Measurements from ENCODE around the gene PANK2.

DNA sequence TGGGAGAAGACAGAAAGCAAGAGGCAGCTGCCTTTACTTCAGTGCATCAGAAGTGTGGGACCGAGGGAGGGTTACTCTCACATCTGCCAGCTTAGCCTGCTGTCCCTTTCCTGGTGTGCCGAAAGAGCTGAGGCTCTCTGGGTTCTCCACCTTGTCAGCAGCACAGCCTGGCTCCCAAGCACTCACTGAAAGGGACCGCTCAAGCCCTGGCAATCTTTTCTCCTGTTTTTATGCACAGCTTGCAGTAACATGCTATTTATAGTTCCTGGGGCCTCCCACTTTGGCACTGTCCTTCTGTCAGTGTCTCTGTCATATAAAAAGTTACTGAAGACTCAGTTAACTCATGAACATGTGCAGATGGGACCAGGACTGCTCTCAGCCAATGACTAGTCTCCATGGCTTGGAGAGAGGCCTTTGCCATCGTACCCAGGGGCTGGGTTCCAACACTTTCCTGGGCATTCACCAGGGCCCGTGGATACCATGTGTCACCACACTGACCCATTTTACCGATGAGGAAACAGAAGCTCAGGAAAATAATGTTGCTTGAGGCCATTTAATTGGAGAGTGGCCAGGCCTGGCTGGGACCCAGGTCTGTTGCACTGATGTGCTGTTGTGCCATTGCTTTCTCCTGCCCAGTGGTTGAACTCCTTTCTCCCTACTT lies 46.2 kb downstream of the PANK2 start:
- TF ChIP-seq, protein P1, sequence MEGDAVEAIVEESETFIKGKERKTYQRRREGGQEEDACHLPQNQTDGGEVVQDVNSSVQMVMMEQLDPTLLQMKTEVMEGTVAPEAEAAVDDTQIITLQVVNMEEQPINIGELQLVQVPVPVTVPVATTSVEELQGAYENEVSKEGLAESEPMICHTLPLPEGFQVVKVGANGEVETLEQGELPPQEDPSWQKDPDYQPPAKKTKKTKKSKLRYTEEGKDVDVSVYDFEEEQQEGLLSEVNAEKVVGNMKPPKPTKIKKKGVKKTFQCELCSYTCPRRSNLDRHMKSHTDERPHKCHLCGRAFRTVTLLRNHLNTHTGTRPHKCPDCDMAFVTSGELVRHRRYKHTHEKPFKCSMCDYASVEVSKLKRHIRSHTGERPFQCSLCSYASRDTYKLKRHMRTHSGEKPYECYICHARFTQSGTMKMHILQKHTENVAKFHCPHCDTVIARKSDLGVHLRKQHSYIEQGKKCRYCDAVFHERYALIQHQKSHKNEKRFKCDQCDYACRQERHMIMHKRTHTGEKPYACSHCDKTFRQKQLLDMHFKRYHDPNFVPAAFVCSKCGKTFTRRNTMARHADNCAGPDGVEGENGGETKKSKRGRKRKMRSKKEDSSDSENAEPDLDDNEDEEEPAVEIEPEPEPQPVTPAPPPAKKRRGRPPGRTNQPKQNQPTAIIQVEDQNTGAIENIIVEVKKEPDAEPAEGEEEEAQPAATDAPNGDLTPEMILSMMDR (IDR thresholded peaks at IDR 0.05 in 2 of 3, conservative IDR thresholded peaks at IDR 0.05 in 1 of 3; ENCODE audit: borderline replicate concordance in 1 of 3, insufficient read depth in 1 of 3, low read depth in 2 of 3, low read length in 2 of 3) = no peak
- no peak for TF ChIP-seq POLR2A (IDR thresholded peaks at IDR 0.05; ENCODE audit: borderline replicate concordance, extremely low read depth, insufficient read depth, insufficient read length)
- no peak for TF ChIP-seq ZNF274 (IDR thresholded peaks at IDR 0.05; ENCODE audit: low read depth, low read length)
